Pancreas (tissue), 10 donors: ENCODE results near the gene RBM15. TPM values are rescaled to one million over a fixed set of nuclear protein-coding genes. Genes with fewer than 3 reads are reported as not detected.

Experiments used
- ATAC-seq, 4 donors: fragments of 200-7000 bp; cut with Tn5 transposase; one replicate each; pipeline versions ENCODE4 v1.8.0 to v1.9.1; 2020; ENCODE audit warnings: mild to moderate bottlenecking in 4 of 4, moderate library complexity in 4 of 4
- DNase-seq, 6 donors: peaks; one replicate each; pipeline ENCODE4 v3.0.0-alpha.2; 2020
- FAIRE-seq: peaks from 2 replicates; lab custom pipeline; 2012; peaks lifted over from hg19 to GRCh38; lab: Jason Lieb, UNC
- H3K27ac ChIP-seq, 4 donors: fragments of 200-600 bp; sonication (generic); 1 replicate in 3 of 4; 2 replicates in 1 of 4; pipeline versions ENCODE4 v1.5.0 to v1.8.0; 2020
- H3K27me3 ChIP-seq, 4 donors: fragments of 200-600 bp; one replicate each; pipeline ENCODE4 v1.8.0; 2021
- H3K36me3 ChIP-seq, 3 donors: fragments of 200-600 bp; sonication (generic) in 1 of 3; one replicate each; pipeline versions ENCODE4 v1.5.0 to v1.8.0; 2020 to 2021
- H3K4me1 ChIP-seq, 3 donors: fragments of 200-600 bp; one replicate each; pipeline ENCODE4 v1.8.0; 2021
- H3K4me3 ChIP-seq, 4 donors: fragments of 200-600 bp; sonication (generic) in 2 of 4; one replicate each; pipeline versions ENCODE4 v1.5.0 to v1.8.0; 2020 to 2021
- H3K9me3 ChIP-seq, 4 donors: fragments of 200-600 bp; one replicate each; pipeline ENCODE4 v1.8.0; 2021
- WGBS, 2 donors: extraction: QIAGEN DNeasy Blood & Tissue Kit; methylation state at CpG; one replicate each; pipeline ENCODE4 v1.1.7; 2013; 5-methylcytosine and 5-hydroxymethylcytosine counted together
- intact Hi-C, 3 donors: fragments of 100-400 bp; cut with DNase I; formaldehyde crosslinking; loops; one replicate each; pipeline versions ENCODE4 v1.11.1 to v1.14.2; 2022
- polyA plus RNA-seq, 2 donors: library from polyadenylated mRNA; stranded (reverse); fragments of 200-250 nt; gene quantifications; one replicate each; pipeline ENCODE4 v1.2.3, GENCODE V29; 2013
- total RNA-seq, 6 donors: library from RNA; stranded (reverse); fragmentation: NEBNext Ultra II Directional in 4 of 6; extraction: Animal tissue kit (Norgen Biotek cat#: 25700) in 4 of 6; gene quantifications; one replicate each; pipeline versions ENCODE4 v1.2.1 to v1.2.4, GENCODE V29; 2021 to 2023
- TF ChIP-seq, protein P1 (sequence below), 4 donors: fragments of 200-600 bp; sonication (generic) in 3 of 4; IDR thresholded peaks; one replicate each; pipeline versions ENCODE4 v1.5.0 to v1.8.0; 2021; ENCODE audit warnings: antibody characterized with exemption in 4 of 4
- donor health status: healthy with polysubstance abuse.
- donor health status: DM: no; HTN: no; CAD: no; lungs with moderate emphysema.
- donor health status: DM: no; HTN: no; CAD: no.
- donor health status: control.
- donor health status: control.
- donor health status: Bipolar disorder and iron deficiency.
- donor health status: DM: yes; HTN: yes; CAD: no.
- donor health status: DM: no; HTN: no; CAD: no.
- donor health status: DM: no; HTN: no; CAD: no.
- donor health status: DM: yes; HTN: yes; CAD: no.

Gene RBM15
- total and polyA plus RNA-seq, 8 donors = 1.6 to 14.2 (median 7.7) TPM

DNA sequence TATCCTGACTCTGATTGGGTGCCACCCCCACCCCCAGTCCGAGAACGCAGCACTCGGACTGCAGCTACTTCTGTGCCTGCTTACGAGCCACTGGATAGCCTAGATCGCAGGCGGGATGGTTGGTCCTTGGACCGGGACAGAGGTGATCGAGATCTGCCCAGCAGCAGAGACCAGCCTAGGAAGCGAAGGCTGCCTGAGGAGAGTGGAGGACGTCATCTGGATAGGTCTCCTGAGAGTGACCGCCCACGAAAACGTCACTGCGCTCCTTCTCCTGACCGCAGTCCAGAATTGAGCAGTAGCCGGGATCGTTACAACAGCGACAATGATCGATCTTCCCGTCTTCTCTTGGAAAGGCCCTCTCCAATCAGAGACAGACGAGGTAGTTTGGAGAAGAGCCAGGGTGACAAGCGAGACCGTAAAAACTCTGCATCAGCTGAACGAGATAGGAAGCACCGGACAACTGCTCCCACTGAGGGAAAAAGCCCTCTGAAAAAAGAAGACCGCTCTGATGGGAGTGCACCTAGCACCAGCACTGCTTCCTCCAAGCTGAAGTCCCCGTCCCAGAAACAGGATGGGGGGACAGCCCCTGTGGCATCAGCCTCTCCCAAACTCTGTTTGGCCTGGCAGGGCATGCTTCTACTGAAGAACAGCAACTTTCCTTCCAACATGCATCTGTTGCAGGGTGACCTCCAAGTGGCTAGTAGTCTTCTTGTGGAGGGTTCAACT, 2.1 kb downstream of the RBM15 start:
- FAIRE-seq = no peak
- no peaks in the 10 kb centered on the region for H3K27me3 ChIP-seq
- ATAC-seq = no peak
- intact Hi-C loops = no loop called here
- H3K4me1 ChIP-seq = peaks cover 15 to 68% (median 40%) of the 10 kb centered on the region in 3 donors
- peaks cover 0 to 3% (median 0%) of the 10 kb centered on the region in 3 donors for H3K36me3 ChIP-seq
- 82 to 90% methylated on average over 27 of the region's 27 CpGs for WGBS, 2 donors
- no peak overlapping the region for H3K27ac ChIP-seq
- TF ChIP-seq, protein P1, sequence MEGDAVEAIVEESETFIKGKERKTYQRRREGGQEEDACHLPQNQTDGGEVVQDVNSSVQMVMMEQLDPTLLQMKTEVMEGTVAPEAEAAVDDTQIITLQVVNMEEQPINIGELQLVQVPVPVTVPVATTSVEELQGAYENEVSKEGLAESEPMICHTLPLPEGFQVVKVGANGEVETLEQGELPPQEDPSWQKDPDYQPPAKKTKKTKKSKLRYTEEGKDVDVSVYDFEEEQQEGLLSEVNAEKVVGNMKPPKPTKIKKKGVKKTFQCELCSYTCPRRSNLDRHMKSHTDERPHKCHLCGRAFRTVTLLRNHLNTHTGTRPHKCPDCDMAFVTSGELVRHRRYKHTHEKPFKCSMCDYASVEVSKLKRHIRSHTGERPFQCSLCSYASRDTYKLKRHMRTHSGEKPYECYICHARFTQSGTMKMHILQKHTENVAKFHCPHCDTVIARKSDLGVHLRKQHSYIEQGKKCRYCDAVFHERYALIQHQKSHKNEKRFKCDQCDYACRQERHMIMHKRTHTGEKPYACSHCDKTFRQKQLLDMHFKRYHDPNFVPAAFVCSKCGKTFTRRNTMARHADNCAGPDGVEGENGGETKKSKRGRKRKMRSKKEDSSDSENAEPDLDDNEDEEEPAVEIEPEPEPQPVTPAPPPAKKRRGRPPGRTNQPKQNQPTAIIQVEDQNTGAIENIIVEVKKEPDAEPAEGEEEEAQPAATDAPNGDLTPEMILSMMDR (IDR thresholded peaks at IDR 0.05) = no peak
- DNase-seq = peak in 2 of 6 donors; percentile 20 to 22
- peak overlapping the region in 1 of 4 donors; percentile 92 for H3K4me3 ChIP-seq
- H3K9me3 ChIP-seq = no peaks in the 10 kb centered on the region

DNA sequence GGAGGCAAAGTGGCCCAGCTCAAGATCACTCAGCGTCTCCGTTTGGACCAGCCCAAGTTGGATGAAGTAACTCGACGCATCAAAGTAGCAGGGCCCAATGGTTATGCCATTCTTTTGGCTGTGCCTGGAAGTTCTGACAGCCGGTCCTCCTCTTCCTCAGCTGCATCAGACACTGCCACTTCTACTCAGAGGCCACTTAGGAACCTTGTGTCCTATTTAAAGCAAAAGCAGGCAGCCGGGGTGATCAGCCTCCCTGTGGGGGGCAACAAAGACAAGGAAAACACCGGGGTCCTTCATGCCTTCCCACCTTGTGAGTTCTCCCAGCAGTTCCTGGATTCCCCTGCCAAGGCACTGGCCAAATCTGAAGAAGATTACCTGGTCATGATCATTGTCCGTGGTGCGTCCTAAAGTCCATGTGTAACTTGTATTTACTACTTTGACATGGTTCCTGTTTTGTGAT, 2.7 kb downstream of the RBM15 start:
- FAIRE-seq = no peak
- peak overlapping the region in 1 of 4 donors; percentile 17 for H3K4me3 ChIP-seq
- peaks cover 9 to 68% (median 40%) of the 10 kb centered on the region in 3 donors for H3K4me1 ChIP-seq
- DNase-seq = no peak
- H3K36me3 ChIP-seq = peaks cover 0 to 3% (median 0%) of the 10 kb centered on the region in 3 donors
- TF ChIP-seq, protein P1 (IDR thresholded peaks at IDR 0.05) = no peak
- intact Hi-C loops = no loop called here
- H3K27ac ChIP-seq = no peak overlapping the region
- 58 to 74% methylated on average over 9 of the region's 9 CpGs for WGBS, 2 donors
- ATAC-seq = no peak
- no peaks in the 10 kb centered on the region for H3K27me3 ChIP-seq
- H3K9me3 ChIP-seq = no peaks in the 10 kb centered on the region

DNA sequence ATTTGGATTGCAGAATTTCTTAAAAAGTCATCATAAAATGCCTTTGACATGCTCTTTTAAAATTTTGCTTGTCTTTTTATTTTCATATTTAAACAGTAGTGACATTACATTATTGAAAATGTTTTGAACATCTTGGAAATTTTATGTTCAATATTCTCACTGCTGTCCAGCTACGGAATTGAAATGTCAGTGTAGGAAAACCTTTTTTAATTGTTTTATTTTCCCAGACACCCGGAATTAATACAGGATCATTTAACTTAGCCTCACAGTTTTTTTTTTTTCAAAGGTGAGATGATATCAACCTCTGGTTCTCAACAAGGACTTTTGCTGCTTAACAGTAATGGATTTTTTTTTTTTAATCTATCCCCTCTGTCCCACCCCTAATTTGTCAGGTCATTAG, 4.1 kb downstream of the RBM15 start:
- intact Hi-C loops = no loop called here
- ATAC-seq (no peak), FAIRE-seq (no peak), DNase-seq (no peak)
- WGBS, 2 donors = 52% methylated on average over 2 of the region's 2 CpGs
- TF ChIP-seq, protein P1 (IDR thresholded peaks at IDR 0.05) = no peak
- Histone ChIP-seq H3K27ac (no peak overlapping the region), H3K4me3 (peak overlapping the region in 1 of 4 donors; percentile 15), H3K9me3 (no peaks in the 10 kb centered on the region), H3K36me3 (peaks cover 0 to 3% (median 0%) of the 10 kb centered on the region in 3 donors), H3K4me1 (peaks cover 6 to 69% (median 40%) of the 10 kb centered on the region in 3 donors), H3K27me3 (no peaks in the 10 kb centered on the region)

DNA sequence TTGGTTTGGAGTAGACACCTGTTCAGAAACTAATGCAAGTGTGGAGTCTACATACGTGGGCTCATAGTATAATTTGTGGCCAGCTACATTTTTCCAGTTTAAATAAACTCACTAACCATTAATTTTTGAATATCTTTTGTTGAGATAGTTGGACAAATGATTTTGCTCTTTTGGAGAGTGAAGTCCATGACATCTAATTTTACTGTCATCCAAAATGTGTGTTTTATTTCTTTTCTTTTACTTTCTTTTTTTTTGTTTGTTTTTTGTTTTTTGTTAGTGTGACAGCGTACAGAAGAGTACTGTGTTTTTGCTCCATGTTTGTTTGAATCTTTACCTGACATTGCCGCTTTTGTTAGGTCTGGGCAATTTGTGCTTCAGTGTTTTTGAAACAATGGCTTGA, 5.0 kb downstream of the RBM15 start:
- H3K4me3 ChIP-seq = no peak overlapping the region
- no peak for DNase-seq
- intact Hi-C loops = no loop called here

More for the DNA sequence above, 5.0 kb downstream of the RBM15 start:
- ATAC-seq = no peak
- H3K9me3 ChIP-seq = no peaks in the 10 kb centered on the region
- no peak for FAIRE-seq
- WGBS, 2 donors = 73 to 74% methylated on average over 3 of the region's 3 CpGs
- peaks cover 6 to 78% (median 49%) of the 10 kb centered on the region in 3 donors for H3K4me1 ChIP-seq
- TF ChIP-seq, protein P1 (IDR thresholded peaks at IDR 0.05) = no peak
- no peak overlapping the region for H3K27ac ChIP-seq
- no peaks in the 10 kb centered on the region for H3K27me3 ChIP-seq
- peaks cover 0 to 3% (median 0%) of the 10 kb centered on the region in 3 donors for H3K36me3 ChIP-seq
